Subcutaneous adipose tissue (tissue), 4 donors: ENCODE data around the gene MRAP. TPM values are rescaled to one million over a fixed set of nuclear protein-coding genes. Genes with fewer than 3 reads are reported as not detected.

Experiments
- CTCF ChIP-seq: fragments of 450-650 bp; IDR thresholded peaks from one replicate; pipeline ENCODE4 v1.5.1; 2016; ENCODE audit warnings: low read depth, mild to moderate bottlenecking, control low read depth, antibody characterized with exemption, moderate library complexity
- total RNA-seq, 4 donors: library from RNA; depleted of rRNA; stranded (reverse); fragments of >200 nt; gene quantifications; one replicate each; pipeline ENCODE4 v1.1.0, GENCODE V29; 2016

MRAP gene
- total RNA-seq: 10 to 100 TPM; 22.4 to 65.2 (median 33.6) TPM

GRCh38 chr21:32298658-32299081 is at the start of gene MRAP:
TSS of gene MRAP (plus strand) at chr21:32298855. CDS start at chr21:32298972, 117 bp downstream.
- TF ChIP-seq CTCF: no peak

GRCh38 chr21:32249511-32250280 is 49.0 kb upstream of the MRAP start:
- no peak for TF ChIP-seq CTCF

GRCh38 chr21:32252136-32252535 is 46.5 kb upstream of the MRAP start:
- TF ChIP-seq CTCF: no peak

- TF ChIP-seq CTCF: no peak
Measured at GRCh38 chr21:32253215-32253641, 45.4 kb upstream of the MRAP start.

- no peak for TF ChIP-seq CTCF
Measured at GRCh38 chr21:32256251-32256650, 42.4 kb upstream of the MRAP start.

GRCh38 chr21:32256873-32257620 is 41.6 kb upstream of the MRAP start:
- no peak for TF ChIP-seq CTCF
